Stimulated activated CD4-positive, alpha-beta T cell treated with anti-CD3 and anti-CD28 coated beads, Interleukin-4, amount 100 ng/mL, for 4 hours (primary cell): Measurements from ENCODE around the gene FKBP1A.

ENCODE experiments used
- DNase-seq, 2 experiments: peaks; one replicate each; pipeline ENCODE4 v3.0.0-alpha.2; 2020

The FKBP1A gene

DNA sequence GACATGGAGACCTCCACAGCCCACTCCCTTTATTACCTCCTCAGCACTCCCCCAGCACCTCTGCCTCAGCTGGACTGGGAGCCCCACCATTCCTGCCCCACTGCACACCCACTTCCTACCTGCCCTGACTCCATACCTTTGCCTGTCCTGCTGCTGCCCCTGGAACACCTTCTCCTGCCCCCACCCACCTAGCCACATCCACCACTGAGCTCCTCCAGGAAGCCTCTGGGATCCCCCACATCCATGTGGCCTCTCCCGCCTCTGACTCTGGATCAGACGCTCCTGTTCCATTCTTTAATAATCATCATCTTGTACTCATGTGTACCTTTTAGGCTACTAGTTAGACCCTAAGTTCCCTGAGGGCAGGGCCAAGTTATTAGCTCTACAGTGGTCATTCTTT, 61.8 kb downstream of the FKBP1A start:
- no peak for DNase-seq

DNA sequence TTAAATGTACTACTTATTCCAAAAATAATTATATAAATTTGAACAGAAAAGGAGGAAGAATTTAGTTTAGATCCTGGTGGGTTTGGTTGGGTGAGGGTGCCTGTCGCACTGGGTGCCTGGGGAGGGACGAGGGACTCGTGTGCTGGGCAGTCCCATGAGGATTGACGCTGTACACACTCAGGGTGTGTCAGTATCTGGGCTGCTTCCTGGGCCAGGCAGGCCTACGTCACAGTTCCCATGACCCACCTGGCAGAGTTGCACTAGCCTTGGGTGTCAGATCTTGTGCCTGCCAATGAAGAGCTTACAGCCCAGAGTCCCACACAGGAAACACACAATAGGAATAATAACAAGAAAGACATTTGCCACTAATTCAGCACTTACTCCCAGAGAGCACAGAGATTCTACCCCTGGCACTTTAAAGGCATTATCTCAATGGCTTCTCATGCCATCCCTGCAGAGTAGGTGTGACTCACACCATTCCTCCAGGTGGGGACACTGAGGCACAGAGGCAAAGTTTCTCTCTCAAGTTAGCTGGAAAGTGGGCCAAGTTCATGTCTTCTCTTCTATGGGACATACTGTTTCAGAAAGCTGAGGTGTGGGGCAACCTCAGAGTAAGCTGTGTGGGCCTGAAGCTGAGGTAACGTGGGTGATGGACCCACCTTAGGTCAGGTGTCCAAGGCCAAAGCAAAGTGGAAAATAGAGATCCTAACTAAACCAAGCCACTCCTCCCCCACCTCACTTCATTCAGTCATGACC, 62.6 kb downstream of the FKBP1A start:
- DNase-seq, result peak in 1 of 2 experiments; percentile 58

GRCh38 chr20:1328680-1329330, 64.0 kb downstream of the FKBP1A start, which contains the start of gene SDCBP2:
SDCBP2 (minus strand) TSS chr20:1329139; CDS start chr20:1320416, 8,723 bp downstream.
- no peak for DNase-seq

GRCh38 chr20:1327827-1328679, 64.8 kb downstream of the FKBP1A start:
- DNase-seq, result no peak

DNA sequence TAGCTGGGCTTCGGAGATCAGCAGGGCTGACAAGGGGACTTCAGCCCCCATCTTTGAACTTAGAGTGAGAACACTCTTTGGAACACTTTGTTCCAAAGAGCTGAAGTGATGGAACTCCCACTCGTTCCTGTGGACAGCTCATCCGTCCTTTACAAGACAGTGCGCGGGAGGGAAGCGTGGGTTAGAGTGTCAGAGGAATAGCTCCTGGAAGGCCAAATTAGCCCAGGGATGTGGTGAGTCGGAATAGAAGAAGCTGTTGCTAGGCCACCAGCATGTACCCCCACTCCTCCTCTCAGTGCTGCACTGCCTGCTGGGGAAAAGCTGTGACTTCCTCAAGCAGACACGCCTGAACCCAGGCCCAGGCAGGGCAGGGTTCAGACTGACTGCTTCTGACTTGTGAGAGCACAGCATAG, 65.6 kb downstream of the FKBP1A start:
- DNase-seq, result no peak

DNA sequence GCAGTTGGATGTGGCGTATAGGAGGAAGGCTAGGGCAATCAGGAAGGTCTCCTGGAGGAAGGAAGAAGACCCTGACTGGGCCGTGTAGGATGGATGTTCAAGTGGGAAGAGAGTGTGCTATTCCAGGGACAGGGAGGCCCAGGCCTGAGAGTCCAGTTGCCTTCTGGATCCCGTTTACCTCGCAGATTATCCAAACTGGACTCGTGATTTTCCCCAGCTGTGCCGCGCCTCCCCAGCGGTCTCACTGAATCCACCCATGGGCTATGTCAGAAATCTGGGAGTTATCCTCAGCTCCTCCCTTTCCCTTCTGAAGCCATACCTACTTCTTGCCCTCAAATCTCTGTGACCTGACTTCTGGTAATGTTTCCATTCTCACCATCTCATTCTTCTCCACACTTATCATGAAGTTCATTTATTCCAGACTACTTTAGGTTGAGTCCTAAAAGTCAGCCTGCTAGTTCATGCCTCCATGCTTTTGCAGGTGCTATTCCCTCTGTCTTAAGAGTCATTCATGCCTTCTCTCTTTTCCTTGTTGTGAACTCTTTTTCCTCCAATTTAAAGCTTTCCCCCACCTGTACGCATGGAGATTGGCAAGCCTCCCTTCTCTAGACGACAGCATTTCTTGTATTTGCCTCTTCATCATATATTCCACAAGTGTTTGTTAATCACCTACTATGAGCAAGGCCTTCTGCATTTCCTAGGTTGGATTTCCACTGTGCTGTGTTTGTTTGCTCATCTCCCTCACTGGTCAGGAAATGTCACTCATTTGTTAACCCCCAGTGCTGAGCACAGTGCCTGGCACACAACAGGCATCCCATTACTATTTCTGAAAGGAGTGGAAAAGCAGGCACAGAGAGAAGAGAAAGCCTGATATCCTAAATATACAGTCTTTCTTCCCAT, 66.6 kb downstream of the FKBP1A start:
- no peak for DNase-seq

DNA sequence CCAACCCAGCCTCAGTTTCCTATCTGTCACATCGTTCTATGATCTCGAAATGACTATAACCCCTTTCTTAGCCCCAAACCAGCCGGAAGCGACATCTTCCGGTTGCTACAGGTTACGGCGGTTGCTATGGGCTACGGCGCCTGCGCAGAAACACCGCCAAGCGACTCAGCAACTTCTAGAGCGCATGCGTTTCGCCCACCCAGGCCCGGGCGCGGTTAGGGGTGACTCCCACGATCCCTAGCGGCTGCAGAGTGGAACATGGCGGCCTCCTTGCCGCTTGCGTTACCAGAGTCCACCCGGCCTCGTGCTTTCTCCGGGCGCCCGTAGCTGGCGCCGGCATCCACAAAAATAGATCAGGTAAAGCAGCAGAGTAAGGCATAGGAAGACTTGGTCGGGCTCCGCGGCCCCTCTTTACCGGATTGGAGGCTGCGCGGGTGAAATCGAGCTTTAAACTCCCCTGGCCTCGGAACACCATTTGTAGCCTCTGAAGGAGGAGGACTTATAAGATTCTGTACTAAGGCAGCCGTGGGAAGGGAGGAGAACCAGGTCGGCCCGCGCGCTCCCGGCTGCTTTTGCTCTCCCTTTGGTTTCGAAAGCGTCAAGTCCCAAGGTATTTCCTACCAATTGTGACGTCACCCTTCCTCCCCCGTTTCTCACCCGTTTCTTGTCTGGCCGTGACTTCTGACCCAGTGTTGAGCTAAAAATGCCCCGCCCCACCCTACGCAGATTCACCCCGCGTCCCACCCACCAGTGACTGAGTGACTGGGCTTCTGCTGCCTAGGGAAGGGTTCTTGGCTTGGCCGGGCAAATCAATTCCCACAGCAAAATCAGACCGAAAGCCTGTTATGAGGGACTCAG, 67.5 kb downstream of the FKBP1A start:
- peak; percentile 99 for DNase-seq

DNA sequence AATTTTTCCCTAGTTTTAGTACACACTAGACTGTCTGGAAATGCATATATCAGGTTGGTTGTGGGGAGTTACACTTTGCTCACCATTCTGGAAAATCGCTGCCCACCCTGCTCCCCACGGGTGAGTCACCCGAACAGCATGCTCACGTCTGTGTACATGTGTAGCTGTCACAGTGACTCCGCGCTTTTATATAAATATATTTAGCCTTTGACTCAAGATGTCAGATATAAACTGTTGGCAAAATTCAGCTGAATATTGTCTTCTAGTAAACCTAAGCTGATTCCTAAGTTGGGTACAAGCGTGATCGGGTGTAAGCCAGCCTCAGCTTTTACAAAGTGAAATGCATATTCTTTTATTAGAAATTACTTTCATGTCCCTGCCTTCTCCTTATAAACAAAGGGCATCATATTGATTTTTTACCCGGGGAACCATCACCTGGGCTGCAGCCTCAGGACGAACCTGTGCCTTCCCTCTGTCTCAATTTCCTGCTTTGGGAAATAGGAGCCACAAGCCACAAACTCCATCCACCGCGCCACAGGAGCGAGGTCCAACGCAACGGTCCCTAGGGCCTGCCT, 68.2 kb downstream of the FKBP1A start:
- peak in 1 of 2 experiments; percentile 67 for DNase-seq

DNA sequence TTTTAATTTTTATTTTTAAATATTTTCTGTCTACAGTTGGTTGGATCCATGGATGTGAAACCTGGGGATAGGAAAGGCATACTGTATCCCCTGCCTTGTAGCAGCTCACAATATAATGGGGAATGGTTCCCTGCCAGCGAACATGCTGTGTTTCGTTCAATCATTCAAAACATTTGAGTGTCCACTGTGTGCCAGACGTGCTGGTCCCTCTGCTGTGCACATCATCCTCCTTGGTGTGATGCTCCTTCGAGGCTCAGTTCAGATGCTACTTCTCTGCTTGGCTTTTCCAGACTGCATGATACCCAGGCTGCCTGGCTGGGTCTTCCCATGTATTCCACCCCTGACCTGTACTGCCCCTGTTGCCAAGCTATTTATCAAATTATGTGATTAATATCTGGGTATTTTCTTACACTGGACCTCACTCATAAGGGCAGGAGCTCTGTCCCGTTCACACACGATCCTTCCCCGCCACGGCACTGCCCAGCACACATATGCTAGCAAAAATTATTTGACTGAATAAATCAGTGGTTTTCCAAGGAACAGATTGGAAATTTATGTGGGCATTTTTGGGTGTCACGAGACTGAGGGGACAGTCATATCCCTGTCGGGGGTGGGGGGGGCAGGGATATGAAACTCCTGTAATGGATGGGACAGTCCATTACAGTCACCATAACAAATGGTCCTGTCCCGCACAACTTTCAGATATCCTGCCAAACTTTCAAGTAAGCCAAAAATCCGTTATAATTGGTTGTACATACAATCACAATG, 68.8 kb downstream of the FKBP1A start:
- no peak for DNase-seq

- no peak for DNase-seq
These were observed 69.6 kb downstream of the FKBP1A start for GRCh38 chr20:1323256-1323655.

- DNase-seq, result no peak
These were observed 70.2 kb downstream of the FKBP1A start for GRCh38 chr20:1322511-1323245.

DNA sequence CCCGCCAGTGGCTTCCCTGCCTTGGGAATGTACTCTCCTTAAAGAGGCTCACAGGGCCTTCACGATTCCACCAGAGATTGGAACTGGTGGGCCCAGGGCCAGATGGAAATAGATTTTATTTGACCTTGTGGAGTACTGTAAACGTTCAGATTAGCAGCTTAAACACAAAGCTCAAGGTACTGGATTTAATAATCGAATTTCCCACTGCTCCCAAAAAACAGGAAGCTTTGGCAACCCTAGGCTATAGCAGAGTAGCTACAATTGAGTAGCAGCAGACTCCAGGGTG, 71.3 kb downstream of the FKBP1A start:
- no peak for DNase-seq

GRCh38 chr20:1320902-1321653, 71.8 kb downstream of the FKBP1A start:
- no peak for DNase-seq

DNA sequence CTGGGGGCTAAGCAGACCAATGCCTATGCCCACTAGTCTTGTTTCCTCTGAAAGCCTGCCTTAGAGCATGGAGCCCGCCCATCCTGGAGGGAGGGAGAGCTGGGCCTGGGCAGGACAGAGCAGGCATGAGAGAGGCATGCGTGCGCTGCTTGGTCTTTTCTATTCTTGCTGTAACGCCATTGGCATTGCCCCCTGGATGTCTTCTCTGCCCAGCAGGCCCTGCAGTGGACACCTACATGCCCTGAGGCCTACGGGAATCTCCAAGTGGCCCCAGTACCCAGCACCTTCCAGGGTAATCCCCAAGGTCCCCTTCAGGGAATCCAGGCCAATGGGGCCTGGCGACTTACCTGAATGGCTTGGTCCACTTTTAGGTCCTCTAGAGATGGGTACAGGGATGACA, 72.8 kb downstream of the FKBP1A start:
- no peak for DNase-seq

DNA sequence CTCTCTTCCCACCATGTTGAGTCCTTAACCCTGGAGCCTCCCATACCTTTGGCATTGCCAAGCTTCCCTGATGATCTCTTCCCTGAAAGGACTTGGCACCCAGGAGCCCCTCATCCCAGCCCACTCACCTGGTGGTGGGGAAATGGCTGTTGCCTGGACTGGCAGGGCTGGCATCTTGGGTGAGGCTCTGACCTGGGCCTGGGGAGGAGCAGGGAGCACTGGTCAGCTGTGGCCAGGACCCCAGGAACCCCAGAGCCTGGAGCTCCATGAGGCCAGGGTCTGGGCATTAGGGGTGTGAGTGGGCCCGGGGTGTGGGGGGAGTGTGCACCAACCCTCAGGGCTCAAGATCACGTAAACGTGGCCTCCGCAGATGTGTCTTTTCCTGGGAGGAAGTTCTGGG, 73.4 kb downstream of the FKBP1A start:
- no peak for DNase-seq

DNA sequence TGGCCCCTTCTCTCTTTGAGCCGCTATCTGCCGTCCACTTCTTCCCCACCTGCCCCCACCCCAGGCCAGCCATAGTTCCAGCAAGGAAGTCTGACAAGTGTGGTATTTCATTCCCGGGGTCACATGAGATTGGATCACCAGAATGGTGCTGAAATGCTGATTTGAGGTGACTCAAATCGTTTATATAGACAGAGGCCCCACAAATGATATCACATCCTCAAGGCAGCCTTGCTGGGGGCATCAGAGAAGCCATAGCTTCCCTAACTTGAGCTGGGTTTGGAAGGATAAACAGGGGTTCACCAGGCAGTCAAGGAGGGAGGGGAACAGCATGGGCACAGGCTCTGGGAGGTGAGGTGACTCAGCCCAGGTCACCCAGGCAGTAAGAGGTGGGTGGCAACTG, 73.8 kb downstream of the FKBP1A start:
- DNase-seq, result no peak
